NAMALWA (cell line): ENCODE measurements around the gene NANS.
A peak's percentile ranks its signal among the peaks of the same experiment; 100 is the strongest.
"Not testable (repeated sequence)": the region's sequence is repeated elsewhere in the genome, so short reads cannot be mapped to it uniquely, and the experiment has no call there.

Source experiments
- DNase-seq: peaks from one replicate; pipeline ENCODE4 v3.0.0-alpha.2; 2015; ENCODE audit warnings: low spot score

The NANS gene

DNA sequence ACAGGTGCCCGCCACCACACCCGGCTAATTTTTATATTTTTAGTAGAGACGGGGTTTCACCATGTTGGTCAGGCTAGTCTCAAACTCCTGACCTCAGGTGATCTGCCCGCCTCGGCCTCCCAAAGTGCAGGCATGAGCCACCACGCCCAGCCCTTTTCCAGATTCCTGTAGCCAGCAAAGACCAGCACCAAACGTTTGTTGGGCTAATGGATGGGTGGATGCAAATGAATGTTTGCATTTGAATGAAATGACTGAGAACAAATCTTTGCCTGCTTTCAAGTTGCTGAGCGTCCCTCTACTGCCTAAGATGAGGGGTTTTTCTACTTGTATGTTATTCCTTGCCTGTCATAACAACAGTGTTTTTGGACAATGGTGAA, 20.0 kb downstream of the NANS start:
- DNase-seq, result not testable (repeated sequence)

DNA sequence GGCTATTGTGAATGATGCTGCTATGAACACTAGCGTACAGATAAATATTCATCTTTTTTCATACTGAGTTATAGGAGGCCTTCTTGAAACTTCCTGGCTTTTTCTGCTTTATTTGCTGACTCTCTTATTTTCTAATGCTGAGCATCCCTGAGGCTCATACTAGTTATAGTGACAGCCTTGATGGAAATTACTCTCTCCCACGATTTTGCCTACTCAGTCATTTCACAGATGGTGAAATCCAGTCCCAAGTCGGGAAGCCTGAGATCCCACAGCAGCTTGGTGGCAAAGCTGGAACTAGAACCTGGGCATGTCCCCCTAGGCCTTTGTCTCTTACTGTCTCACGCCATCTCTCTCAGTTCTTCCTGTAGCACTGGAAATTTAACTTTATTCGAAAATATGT, 22.4 kb downstream of the NANS start:
- no peak for DNase-seq

DNA sequence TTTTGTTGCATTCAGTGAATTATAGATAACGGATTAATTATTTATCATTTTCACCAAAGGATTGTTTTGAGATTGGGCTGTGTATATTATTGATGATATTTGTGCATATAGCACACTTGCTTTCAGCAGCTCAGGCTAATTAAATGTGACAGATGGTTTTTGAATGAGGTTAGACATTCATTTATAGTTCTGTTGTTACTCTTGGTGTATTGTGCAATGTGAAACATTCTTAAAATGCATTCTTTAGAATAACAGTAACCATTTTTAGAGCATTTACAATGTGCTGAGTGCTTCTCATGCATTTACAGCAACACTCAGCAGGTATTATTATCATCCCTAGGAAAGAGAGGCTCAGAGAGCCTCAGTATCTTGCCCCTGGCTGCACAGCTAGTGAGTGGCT, 23.8 kb downstream of the NANS start:
- no peak for DNase-seq

DNA sequence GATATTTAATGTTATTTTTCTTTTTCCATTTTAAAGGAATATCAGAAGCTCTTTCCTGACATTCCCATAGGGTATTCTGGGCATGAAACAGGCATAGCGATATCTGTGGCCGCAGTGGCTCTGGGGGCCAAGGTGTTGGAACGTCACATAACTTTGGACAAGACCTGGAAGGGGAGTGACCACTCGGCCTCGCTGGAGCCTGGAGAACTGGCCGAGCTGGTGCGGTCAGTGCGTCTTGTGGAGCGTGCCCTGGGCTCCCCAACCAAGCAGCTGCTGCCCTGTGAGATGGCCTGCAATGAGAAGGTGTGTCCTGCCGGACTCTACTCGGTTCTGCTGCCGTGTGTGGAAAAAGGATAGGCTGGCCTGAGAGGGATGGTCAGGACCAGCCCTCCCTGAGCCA, 24.2 kb downstream of the NANS start:
- no peak for DNase-seq

DNA sequence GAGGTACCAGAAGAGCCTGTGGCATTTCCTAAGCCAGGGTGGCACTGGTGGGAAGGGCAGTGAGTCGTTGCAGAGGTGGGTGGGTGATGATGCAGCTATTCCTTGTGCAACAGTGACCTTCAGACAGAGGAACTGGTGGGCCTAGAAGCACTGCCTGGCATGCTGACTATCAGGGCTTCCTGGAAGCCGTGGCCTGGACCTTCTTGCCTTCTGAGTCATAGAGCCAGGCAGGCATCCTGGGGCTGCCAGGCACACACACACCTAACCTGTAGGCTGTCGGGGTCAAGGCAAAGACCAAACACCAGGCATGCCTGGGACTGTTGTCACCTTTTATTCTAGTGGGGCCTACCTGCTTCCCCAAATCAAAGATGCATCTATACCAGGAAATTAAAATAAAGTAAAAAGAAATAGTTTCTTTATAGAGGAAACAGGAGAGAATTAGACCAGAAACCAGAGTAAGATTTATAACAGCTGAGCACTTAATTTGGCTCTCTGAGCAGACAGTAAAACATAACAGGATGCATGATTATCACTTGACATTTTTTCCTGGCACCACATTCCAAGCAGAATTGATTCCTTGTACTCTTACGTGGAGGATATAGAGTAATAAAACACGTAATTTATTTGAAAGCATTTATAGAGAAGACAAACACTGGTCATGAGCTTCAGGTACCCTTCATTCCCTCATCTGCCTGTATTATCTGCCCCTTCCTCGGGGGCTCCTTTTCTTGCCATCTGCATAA, 25.1 kb downstream of the NANS start:
- DNase-seq, result no peak

DNA sequence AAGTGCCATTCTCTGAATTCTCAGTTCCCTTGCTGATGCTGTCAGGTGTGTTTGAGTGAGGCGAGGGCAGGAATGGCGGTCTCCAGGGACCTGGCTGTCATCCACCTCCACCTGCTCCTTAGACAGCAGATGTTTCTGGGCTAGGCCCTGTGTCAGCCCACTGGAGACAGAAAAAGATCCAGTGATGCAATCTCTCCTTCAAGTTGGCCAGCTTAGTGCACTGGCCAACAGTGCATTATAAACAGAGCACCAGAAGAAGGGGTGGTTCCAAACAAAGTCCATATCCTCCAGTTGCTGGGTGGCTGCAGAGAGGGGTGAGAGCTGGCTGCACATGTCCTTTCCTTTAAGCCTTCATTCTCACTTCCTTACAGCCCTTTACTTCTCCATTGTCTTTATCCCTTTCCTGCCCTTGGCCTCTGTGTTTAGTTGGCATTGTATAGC, 26.5 kb downstream of the NANS start:
- no peak for DNase-seq

DNA sequence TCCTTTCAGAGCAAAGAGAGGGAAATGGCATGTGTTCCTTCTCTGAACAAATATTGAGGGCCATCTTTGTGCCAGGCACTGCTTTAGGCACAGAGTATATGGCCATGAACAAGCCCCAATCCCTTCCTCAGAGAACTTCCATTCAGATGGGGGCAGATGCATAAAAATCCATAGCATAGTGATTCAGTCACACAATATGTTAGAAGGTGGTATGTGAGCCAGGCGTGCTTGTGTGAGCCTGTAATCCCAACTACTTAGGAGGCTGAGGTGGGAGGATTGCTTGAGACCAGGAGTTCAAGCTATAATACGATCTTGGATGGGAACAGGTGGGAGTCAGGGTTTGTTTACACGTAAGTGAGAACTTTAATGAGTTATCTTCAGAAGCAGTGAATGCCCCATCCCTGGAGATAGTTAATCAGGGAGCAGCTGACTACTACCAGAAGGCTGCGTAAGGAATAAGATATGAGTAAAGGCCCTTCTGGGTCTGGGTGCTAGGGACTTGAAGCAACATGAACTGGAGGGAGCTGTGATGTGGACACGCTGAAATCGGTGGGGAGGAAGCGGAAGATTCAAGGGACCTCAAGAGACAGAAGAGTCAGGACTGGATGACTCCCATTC, 27.1 kb downstream of the NANS start:
- no peak for DNase-seq

DNA sequence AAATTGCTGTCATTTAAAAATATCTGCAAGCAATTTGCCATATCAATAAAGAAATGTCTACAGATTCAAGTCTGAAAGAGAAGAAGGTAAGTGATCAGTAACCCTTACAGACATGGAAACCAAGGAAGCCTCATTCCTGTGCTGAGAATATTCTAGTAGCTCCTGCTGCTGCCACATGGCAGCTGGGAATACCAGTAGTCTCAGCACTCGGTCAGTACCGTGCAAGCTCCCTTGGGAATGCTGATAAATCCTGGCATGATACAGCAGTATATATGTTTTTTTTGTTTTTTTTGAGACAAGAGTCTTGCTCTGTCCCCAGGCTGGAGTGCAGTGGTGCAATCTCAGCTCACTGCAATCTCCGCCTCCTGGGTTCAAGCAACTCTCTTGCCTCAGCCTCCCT, 27.9 kb downstream of the NANS start:
- no peak for DNase-seq

DNA sequence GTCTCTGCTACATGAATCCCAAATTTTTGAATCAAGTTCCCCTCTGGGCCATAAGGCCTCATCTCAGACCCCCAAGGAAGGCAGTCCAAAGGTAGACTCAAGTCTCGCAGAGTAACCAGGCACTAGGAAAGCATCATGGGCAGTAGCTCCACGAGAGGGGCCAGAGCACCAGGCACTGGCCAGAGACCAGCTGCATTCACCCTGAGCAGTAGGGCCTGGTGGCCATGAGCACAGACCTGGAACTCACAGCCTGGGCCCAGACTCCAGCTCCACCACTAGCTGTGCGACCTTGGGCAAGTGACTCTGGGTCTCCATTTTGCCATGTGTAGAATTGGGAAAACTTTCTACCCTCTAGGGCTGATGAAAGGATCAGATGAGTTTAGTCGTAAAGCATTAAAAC, 28.5 kb downstream of the NANS start:
- DNase-seq, result no peak

DNA sequence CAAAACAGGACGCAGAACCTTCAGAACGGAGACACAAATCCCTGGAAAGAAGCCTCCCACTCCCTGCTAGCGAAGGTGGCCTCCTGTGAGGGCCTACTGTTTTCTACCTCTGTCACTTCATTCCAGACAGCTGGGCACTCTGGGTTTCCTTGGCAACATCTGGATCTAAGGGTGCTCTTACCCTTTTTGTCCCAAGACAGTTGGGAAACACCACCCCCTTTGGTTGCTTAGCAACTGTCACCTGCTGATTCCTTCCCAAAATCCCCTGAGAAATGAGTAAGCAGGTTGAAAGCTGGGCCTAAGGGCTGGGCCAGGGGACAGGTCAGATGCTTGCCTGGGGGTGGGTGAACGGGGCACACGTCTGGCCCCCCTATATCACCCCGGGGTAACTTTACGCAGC, 29.4 kb downstream of the NANS start:
- no peak for DNase-seq

DNA sequence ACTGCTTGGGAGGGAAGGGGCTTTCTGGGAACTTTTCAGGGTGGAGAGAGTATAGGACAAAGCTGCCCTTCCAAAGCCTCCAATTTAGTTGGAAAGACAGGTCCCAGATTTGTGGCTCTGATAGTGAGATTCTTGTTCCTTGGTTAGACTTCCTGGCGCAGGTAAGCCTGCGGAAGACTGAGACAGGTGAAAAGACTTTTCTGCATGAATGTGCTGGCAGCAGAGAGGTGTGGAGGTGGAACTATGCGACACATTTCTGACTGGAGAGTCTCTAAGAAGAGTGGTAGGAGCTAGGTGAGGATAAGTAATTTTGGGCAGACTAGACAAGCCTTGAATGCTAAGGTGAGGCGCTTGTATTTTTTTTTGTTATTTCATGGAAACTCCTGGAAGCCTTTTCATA, 29.9 kb downstream of the NANS start:
- no peak for DNase-seq

DNA sequence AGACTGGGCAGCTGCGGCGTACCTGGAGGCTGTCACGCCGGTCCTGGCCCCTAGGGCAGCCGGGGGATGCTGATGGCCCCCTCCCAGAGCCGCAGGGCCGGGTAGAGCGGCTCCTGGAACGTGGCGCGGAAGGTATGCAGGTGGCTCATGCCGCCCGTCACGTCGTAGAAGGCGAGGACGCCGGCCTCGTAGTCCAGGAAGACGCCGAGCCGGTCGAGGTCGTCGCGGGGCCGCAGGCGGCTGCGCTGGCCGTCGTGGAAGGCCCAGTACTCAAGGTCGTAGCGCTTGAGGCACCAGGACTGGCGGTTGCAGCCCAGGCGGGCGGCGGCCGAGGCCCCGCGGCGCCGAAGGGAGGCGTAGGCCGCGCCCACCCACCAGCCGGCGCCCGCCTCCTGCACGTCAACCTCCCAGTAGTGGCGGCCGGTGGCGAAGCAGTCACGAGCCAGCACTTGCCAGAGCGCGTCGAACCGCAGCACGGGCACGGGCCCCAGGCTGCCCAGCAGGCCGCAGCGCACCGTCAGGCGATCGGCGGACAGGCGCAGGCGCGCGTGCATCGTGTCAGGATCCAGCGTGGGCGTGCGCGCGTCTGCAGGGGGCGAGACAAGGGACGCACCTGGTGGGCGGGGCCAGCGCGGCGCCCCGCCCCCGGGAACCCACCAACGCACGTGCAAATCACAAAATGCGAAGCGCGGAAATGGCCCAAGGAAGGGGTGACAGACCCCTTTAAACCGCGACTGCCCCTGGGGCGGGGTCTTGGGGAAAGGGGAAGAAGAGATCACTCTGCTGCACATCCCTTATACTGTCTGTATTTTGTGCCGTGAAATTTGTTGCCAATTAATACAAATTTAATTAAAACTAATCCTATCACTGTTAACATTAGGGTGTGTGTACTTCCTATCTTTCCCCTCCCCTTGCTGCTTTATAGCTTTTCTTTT, 31.2 kb downstream of the NANS start:
- peak; percentile 81 for DNase-seq

DNA sequence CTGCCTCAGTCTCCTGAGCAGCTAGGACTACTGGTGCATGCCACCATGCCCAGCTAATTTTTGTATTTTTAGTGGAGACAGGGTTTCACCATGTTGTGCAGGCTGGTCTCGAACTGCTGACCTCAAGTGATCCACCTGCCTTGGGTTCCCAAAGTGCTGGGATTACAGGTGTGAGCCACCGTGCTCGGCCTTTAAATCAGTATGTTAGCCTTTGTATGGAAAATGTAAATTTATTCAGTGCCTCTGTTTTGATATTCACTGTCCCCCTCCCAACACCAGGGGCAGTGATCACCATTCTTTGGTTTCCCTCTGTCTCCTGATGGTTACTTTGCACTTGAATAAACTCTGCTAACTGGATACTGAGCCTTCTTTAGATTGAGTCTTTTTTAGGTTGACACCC, 34.1 kb downstream of the NANS start:
- DNase-seq, result peak; percentile 30

DNA sequence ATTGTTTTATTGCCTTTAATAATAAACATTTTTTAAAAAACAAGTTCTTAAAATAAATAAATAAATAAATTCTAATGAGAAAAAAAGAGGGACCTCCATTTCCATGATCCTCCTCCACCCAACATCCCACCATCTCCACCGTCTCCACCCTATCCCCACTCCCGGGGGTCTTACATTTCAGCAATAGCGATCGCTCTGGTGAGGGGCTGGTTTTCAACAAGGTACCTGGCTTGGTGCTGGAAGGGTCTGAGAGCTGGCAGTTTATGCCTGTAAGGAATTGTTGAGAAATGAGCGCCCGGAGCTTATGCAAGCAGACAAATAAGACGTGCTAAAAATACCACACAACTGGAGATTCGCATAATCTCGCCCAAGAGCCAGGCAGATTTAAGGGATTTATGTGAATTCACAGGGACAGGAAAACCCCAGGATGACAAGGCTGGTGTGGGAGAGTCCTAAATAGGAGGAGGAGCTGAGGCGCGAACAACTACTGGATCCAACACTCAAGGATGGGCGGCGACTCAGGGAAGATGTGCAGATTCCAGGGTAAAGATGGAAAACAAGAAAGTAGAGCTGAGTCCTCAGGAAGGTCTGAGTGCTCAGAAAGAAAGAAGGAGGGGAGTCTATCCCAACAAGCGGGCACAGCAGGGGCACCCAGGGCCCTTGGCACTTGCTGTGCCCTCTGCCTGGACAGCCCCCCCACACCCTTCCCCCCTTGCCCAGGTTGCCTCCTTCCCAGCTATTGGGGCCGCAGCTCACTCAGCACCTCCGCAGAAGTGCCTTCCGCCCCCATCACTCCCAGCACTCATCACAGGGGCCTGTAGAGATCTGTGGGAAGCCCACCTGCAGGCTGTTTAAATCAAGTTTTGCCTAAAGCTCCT, 35.4 kb downstream of the NANS start:
- DNase-seq, result no peak

DNA sequence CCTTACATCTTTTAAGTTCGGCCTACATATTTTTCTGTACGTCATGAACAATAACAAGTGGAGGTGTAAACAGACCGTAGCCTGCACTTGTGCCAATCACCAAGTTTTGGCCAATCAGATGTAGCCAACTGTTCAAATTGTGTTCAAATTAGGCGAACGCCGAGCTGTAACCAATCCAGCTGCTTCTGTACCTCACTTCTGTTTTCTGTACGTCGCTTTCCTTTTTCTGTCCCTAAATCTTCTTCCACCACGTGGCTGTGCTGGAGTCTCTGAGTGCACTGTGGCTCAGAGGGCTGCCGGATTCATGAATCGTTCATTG, 36.0 kb downstream of the NANS start:
- DNase-seq, result no peak

DNA sequence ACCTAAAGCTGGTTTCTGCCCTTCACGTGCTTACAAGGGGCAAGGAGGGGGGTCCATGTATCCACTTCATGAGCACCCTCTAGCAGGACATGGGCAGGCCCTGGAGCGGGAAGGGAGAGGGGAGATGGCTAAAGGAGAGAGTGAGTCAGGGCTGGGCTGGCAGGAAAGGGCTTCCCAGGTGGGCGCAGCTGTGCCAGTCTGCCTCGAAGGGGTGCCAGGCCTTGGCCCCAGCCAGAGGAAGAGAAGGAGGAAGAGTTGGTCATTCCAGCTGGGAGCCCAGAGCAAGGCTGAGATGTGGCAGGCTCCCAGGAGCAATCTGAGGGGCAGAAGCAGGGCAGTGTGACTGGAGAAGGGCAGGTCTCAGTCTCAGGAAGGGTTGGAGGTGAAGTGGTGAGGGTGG, 37.8 kb downstream of the NANS start:
- DNase-seq, result no peak

DNA sequence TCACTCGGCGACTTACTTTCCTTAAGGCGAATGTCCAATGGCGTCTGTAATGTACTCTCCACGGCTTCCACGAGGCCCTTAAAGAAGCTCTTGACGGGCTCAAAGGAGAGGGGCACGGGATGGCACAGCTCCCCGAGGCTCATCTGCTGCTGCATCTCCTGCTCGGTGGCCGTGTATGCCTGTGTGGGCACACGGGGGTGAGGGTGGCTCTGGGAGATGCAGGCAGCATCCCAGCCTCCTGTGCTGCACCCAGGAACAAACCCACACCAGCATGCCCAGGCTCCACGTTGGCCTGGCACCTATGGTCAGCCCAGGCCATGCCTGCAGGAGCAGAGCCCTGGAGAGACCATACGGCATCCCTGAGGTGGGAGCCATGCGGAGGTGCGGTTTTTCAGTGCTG, 38.3 kb downstream of the NANS start:
- DNase-seq, result no peak

DNA sequence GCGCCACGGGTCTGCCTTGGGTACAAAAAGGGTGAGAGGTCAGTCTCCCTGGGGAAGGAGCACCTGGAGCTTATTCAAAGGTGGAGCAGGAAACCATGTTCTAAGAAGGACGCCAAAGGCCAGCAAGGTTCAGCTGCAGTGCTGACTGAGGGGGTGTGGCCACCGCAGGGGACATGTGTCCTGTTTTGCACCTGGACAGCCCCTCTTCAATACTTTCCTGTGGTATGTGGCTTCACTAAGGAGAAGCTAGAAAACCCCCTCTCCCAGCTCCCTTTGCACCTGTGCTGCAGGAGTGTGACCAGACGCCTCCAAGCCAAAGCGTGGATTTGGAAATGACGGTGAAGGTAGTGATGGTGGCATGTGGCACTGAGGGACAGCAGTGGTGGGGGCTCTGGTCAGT, 38.9 kb downstream of the NANS start:
- DNase-seq, result no peak

DNA sequence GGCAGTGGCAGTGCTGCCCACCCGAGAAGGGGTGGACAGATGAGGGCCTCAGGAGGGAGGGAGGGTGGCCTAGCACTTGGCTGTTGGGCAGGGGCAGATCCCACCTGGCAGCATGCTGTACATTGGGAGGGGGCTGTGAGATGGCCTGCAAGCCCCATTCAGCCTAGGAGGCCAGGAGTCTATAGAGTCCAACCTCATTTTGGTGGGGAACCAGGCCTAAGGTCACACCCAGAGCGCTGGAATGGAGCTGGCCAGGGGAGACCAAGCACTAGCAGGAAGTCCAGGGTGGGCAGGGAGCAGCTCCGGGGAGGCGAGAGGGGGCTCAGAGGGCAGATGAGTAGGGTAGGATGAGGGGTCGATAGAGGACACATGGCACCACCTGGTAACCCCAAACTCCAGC, 39.6 kb downstream of the NANS start:
- no peak for DNase-seq

DNA sequence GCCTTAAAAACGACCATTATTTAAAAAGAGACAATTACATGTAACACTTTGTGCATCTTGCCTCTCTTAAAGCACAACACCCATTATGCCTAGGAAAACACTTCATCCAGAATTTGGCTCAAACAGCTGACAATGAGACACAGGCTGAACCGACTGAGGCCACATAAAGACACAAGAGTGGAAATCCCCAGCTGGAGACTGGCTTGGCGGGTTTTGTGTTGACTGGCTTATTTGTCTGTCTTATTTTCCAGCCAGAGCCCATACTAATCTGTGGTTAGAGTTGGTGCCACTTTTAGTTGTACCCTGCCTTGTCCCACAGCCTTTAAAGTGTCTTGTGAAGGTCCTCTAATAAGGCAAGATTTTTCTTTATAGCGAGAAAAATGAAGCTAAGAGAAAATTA, 41.3 kb downstream of the NANS start:
- peak; percentile 31 for DNase-seq

DNA sequence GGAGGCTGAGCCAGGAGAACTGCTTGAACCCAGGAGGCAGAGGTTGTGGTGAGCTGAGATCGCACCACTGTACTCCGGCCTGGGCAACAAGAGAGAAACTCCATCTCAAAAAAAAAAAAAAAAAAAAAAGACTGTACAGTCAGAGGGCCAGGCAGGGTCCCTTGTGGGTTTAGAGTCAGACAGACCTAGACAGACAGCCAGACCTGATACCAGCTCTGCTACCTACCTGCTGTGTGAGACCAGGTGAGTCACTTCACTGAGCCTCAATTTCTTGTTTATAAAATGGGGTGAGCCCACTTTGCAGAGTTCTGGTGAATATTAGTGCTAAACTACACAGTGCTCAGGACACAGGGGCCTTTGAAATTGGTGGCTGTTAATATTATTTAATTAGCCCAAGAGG, 42.8 kb downstream of the NANS start:
- no peak for DNase-seq

DNA sequence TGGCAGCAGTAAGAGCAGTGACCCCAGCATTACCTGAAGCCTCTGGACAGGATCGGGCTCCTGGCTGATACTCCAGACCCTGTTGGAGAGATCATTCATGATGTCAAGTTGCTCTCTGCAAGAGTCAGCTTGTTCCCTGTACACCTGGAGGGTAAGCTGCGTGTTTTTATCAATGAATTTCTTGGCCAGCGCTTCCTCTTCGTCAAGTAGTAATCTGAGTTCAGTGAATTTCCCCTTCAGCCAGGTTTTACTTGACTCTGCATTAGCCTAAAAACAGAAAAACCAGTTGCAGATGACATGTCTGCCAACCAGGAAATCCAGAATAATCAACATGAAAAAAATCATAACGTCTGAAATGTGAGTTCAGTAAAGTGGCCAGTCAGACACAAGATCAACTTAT, 43.4 kb downstream of the NANS start:
- DNase-seq, result no peak
